GM18498 (cell line): Measurements from ENCODE around the gene TCF25.
"Not testable (repeated sequence)": the region's sequence is repeated elsewhere in the genome, so short reads cannot be mapped to it uniquely, and the experiment has no call there.

Experiments used
- ATAC-seq: cut with Tn5 transposase; IDR thresholded peaks from one replicate; pipeline ENCODE4 v1.9.1; 2021; ENCODE audit warnings: mild to moderate bottlenecking, moderate library complexity; ENCODE audit not compliant: unreplicated experiment

The TCF25 gene, protein sequence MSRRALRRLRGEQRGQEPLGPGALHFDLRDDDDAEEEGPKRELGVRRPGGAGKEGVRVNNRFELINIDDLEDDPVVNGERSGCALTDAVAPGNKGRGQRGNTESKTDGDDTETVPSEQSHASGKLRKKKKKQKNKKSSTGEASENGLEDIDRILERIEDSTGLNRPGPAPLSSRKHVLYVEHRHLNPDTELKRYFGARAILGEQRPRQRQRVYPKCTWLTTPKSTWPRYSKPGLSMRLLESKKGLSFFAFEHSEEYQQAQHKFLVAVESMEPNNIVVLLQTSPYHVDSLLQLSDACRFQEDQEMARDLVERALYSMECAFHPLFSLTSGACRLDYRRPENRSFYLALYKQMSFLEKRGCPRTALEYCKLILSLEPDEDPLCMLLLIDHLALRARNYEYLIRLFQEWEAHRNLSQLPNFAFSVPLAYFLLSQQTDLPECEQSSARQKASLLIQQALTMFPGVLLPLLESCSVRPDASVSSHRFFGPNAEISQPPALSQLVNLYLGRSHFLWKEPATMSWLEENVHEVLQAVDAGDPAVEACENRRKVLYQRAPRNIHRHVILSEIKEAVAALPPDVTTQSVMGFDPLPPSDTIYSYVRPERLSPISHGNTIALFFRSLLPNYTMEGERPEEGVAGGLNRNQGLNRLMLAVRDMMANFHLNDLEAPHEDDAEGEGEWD

DNA sequence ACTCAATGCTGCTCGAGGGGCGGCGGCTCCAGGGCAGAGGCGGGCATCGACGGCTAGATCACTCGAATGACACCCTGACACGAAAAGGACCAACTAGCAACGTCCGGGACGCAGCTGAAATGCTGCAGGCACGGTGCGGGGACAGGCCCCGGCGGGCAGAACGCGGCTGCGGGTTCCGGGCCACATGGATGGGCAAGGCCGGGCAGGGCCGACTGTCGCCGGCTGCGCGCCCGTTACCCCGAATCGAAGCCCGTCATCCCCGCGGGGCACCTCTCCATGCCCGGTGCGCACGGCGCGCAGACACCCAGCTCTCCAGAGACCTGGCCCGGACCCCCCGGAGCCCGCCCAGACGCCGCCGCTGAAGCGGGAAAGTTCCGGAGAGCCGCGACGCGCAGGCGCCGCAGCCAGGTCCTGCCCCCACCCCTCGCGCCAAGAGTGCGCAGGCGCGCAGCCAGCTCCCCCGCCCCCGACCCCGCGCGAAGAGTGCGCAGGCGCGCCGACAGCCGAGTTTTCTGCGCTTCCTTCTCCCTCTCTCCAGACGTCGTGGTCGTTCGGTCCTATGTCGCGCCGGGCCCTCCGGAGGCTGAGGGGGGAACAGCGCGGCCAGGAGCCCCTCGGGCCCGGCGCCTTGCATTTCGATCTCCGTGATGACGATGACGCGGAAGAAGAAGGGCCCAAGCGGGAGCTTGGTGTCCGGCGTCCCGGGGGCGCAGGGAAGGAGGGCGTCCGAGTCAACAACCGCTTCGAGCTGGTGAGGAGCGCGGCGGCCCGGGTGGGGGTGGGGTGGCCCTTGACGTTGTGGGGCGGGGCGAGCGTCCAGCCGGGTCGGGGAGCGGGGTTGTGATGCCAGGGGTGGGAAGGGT is at the start of gene TCF25:
Gene TCF25 (plus strand): TSS at position 484 of the 863 bp plus-strand sequence. CDS start 76 bp downstream, at position 560.
- ATAC-seq, result peak; percentile 42

DNA sequence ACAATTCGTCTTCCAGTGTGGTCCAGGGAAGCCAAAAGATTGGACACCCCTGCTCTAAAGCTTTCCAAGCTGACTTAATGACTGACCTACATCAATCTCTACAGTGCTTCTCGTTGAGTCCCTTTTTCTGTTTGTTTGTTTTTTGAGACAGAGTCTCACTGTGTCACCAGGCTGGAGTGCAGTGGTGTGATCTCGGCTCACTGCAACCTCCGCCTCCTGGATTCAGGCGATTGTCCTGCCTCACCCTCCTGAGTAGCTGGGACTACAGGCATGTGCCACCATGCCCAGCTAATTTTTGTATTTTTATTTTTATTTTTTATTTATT is 49.6 kb upstream of the TCF25 start:
- ATAC-seq, result not testable (repeated sequence)

DNA sequence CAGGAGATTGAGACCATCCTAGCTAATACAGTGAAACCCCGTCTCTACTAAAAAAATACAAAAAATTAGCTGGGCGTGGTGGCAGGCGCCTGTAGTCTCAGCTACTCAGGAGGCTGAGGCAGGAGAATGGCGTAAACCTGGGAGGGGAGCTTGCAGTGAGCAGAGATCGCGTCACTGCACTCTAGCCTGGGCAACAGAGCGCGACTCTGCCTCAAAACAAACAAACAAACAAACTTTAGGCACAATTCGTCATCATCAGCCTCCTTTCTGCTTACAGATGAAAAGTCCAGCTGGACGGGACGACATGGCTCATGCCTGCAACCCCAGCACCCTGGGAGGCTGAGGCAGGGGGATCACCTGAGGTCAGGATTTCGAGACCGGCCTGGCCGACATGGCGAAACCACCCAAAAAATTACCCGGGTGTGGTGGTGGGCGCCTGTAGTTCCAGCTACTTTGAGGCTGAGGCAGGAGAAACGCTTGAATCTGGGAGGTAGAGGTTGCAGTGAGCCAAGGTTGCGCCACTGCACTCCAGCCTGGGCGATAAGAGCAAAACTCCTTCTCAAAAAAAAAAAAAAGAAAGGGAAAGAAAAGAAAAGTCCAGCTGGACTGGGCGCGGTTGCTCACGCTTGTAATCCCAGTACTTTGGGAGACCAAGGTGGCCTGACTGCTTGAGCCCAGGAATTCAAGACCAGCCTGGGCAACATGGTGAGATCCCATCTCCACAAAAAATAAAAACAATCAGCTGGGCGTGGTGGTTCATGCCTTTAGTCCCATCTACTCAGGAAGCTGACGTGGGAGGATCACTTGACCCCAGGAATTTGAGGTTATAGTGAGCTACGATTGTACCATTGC is 46.6 kb upstream of the TCF25 start:
- ATAC-seq, result no peak

DNA sequence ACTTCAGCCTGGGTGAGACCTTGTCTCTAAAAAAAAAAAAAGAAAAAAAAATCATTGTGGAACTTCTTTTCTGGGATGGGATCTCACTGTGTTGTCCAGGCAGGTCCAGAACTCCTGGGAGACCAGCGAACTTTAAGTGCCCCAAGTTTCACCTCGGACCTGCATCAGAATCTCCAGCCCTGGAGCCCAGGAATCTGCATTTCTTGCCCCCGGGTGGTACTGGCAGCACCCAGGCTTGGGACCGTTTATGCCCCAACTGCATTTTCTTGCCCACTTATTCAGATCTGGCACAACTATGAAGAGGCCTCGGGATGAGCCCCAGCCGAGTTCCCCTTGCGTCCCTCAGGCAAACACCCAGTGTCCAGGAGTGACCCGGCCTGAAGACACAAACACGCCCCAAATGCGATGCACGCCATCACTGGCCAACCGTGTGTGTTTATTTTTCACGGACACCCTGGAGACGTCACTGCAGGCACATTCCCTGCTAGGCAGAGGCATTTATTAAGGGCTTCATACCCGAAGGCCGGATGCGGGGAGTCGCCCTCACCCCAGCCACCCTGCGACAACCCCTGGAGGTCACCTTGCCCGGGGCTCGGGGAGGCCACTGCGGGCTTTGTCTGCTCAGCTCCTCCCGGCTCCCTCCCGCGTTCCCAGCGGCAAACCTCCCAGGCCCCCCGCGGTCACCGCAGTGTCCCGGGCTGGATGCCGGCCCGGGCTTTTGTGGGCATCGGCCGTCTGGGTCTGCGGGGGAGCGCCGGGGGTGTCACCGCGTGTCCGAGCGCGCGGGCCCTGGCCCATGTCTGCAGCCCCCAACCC is 45.8 kb upstream of the TCF25 start:
- ATAC-seq, result no peak

DNA sequence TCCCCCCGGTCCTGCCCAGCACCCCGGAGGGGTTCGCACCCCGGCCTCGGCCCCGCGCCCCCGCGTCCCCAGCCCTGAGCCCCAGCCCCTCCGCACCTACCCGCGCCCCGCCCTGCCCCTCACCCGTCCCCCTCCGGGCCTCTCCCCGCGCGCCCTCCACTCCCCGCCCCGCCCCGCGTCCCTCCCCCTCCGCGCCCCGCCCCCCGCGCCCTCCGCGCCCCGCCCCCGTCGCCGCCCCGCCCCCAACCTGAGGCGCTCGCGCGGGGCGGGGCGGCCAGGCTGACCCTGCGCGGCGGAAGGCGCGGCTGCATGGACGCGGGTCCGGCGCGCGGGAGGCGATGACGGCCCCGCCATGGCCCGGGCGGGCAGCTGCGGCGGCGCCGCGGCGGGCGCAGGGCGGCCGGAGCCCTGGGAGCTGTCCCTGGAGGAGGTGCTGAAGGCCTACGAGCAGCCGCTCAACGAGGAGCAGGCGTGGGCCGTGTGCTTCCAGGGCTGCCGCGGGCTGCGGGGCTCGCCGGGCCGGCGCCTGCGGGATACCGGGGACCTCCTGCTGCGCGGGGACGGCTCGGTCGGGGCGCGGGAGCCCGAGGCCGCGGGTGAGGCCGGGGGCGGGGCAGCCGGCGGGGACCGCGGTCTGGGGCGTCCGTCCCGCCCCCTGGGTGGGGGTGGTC is 45.1 kb upstream of the TCF25 start, which contains the start of gene SPIRE2:
Gene SPIRE2 (plus strand): TSS at position 277 of the 671 bp plus-strand sequence. CDS start 76 bp downstream, at position 353.
- peak; percentile 69 for ATAC-seq

DNA sequence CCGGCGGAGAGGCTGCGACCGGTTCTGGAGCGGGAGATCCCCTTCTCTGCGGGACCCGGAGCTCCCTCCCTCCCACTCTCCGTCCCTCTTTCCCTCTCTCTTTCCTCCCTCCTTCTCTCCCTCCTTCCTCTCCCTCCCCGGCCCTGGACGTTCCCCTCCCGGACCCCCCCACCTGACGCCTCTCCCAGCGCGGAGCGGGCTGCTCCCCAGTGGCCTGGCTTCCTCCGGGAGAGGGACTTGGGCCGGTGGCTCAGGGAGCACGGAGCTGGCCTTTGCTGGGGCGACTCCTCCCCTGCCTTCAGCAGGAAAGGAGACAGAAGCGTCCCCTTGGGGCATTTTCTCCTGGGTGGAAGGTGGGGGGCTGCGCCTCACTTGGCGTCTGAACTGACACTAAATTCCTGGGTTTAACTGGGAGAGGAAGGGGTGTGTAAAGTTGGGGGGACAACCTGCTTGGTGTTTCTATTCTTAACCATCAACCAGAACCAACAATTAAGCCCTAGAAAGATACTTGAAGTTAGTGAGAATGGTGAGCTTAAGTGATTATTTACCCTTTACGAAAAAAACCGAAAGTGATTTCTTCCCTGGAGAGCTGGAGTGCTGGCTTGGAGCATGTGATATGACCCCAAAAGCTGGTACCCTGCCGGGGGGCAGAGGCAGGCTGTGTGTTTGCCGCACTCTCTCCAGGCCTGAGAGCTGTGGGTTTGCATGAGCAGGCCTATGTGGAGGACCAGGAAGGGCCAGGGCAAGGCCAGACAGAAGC is 44.3 kb upstream of the TCF25 start:
- no peak for ATAC-seq

DNA sequence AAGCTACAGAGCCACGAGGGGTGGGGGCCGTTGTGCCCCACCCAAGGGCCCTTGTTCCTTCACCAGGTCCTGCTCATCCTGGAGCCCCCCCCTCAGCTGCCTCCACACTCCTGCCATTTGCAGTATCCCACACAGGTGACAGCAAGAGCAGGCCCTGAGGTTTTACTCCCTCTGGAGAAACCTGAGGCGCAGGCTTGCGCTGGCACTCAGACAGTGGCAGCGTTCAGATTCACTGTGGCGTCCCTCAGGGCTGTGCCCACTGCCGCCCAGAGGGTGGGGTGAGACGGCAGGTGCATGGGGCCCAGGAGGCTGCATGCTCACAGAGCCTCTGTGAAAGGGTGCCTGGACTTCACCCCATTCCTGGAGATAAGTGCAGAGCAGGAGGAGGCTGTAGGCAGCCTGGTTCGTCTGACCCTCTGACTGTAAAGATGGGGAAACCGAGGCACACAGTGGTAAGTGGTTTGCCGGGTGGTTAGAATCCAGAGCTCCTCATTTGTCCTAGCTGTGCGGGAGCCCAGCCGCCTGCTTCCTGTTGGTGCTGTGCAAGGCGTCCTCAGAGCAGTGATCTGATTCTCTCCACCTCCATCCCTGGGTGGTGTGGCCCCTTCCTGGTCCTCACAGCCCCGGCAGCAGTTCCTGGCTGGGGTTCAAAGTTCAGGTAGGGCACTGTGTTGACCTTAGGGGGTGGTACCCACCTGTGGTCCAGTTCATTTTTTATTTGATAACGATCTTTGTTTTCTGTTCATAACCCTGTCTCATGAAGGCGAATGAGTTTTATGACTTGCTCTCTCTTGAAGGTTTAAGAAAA is 43.6 kb upstream of the TCF25 start:
- ATAC-seq, result no peak

DNA sequence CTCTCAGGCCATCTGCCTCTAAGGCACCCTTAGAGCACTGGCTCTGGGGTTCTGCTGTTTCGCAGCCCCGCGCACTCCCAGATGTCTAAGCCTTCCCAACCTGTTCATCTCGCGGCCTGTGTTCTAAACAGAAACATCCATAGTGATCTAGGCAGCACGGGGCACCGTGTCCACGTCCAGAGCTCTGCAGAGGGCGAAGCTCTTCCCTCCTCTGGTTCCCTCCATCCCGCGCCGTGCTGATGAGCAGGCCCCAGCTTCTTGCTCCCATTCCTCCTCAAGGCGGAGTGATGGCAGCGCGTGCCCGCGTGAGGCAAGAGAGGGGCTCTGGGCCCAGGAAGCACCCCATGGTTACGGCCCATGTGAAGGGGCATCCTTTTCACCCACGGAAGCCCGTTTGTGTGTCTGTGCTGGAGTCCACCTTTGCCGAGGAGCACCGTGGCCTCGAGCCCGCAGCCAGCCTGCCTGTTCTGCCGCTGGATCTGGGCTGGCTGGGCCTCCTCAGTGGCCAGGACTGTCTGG is 41.5 kb upstream of the TCF25 start:
- no peak for ATAC-seq

DNA sequence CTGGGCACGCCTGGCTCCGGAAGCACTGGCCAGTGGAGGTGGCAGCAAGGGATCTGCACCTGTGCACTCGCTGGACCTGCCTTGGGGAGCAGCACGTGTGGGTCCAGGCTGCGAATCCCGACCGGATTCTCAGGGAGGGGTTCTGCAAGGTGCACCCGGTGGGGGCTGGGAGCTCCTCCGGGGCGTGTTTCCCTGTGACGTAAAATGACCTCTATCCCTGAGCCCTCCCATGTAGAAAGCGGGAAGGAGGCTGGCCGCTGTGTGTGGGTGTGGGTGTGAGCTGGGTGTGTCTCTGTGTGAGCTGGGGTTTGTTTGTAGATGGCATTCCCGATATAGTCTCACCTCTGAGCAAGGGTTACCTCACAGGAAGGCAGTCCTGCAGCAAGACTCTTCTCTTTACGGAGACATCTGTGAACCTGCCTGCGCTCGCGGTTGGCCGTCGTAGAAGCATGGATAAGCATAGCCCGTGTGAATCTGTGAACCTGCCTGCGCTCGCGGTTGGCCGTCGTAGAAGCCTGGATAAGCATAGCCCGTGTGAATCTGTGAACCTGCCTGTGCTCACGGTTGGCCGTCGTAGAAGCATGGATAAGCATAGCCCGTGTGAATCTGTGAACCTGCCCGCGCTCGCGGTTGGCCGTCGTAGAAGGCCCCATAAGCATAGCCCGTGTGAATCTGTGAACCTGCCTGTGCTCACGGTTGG is 39.6 kb upstream of the TCF25 start:
- ATAC-seq, result not testable (repeated sequence)

DNA sequence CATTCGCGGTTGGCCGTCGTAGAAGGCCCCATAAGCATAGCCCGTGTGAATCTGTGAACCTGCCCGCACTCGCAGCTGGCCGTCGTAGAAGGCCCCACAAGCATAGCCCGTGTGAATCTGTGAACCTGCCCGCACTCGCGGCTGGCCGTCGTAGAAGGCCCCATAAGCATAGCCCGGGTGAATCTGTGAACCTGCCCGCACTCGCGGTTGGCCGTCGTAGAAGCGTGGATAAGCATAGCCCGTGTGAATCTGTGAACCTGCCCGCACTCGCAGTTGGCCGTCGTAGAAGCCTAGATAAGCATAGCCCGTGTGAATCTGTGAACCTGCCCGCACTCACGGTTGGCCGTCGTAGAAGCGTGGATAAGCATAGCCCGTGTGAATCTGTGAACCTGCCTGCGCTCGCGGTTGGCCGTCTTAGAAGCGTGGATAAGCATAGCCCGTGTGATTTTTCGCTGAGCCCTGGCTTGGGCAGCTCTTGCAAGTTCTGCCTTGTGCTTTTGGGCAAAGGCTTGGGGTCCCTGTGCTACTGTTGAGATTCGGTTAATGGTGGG is 38.5 kb upstream of the TCF25 start:
- not testable (repeated sequence) for ATAC-seq

DNA sequence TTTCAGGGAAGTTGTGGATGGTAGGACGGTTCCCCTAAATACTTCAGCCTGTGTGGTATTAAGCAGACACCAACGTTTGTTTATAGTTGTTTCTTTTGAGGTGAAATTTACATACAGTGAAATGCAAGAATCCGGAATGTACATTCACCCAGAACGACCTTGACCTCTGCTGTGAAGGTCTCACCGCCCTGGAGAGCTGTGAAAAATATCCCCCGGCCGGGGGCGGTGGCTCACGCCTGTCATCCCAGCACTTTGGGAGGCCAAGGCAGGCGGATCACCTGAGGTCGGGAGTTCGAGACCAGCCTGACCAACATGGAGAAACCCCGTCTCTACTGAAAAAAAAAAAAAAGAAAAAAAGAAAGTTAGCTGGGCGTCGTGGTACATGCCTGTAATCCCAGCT is 36.9 kb upstream of the TCF25 start:
- ATAC-seq, result not testable (repeated sequence)

DNA sequence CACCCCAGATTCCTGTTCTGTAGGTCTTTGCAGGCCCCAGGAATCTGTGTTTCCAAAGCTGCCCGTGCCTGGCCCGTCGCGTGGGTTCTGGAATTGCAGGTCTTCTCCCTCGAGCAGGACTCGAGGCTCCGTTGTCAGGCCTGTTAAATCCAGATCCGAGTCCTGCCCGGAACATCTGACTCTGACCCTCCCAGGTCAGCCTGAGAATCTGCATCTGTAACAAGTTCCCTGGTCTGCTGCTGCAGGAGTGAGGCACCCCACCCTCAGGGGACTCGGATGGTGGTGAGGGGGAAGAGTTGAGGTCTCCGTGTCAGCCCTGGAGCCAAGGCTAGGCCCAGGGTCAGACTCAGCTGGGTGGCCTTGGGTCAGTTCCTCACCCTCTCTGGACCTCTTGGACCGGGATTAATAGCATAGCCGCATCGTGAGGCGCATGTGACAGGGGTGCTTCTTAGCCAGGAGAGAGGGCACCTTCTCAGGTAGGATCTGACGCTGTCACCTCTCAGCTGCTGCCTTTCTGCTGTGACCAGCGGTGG is 36.3 kb upstream of the TCF25 start:
- no peak for ATAC-seq

DNA sequence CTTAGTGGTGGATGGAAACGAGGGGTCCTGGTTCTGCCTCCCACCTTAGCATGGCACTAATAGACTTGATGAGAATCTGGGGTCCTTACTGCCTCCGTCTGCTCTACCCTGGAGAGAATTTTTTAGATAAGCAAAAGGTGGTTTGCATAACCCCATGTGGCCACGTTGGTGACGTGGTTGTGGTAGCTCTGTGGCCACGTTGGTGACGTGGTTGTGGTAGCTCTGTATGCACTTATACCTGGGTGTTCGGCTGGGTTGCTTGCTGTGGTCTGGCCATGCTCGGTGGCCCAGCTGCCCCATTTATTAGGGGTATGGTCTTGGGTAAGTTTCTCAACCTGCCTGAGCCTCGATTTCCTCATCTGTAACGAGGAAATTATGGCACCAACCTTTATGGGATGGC is 32.1 kb upstream of the TCF25 start:
- ATAC-seq, result no peak

DNA sequence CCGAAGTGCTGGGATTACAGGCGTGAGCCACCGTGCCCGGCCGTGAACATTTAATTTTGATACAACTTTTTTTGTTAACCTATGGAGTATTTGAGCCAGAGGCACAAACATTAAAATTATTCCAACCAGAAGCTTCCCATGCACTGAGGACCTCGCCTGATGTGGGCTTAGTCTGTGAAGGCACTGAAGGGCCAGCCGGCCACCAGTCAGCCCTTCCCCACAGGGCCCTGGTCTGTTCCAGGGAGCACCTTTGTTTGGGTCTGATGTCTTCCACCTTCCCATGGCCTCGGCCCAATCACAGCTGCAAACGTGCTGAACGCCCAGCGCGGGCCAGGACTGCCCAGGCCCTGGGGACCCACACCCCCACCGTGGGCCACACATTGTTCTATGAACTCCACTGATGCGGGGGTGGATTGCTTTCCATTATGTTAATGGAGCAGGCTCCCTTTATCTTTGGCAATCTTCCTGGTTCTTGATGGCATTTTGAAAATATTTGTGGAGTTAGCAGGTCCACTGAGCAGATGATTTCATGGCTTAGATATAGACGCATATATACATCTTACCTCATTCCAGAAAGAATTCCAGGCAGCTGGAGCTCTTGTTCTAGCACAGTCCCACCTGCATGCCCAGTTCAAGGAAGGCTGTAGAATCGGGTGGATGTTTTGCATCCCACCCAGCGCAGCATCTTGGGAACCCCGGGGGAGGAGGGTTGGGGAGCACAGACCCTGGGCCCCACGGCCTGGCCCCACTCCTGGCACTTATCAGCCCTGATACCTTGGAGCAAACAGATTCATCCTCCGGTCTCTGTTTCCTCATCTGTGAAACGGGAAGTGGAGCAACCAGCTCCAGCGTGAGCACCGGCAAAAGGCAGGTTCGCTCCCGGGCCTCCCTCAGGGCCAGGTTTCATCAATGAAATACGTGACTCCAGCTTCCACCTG is 30.7 kb upstream of the TCF25 start:
- ATAC-seq, result no peak
